HepG2 (cell line): Measurements from ENCODE around the gene RASA3. TPM values are rescaled to one million over a fixed set of nuclear protein-coding genes. Genes with fewer than 3 reads are reported as not detected.

Experiments
- ATAC-seq: fragments of 200-7000 bp; cut with Tn5 transposase; 3 replicates; pipeline ENCODE4 v1.9.1; 2020; ENCODE audit warnings: mild to moderate bottlenecking, moderate library complexity
- BruUV-seq: library from RNA; stranded (reverse); fragments of 400-500 nt; replicated peaks from 2 replicates; lab custom pipeline; 2021; lab: Mats Ljungman, UMichigan
- CTCF ChIA-PET: fragments of 300-600 bp; formaldehyde crosslinking; extraction: SDS; loops from one replicate; lab custom pipeline; 2021; ENCODE audit warnings: low total read pairs, inconsistent platforms, low intra/inter-chr PET ratio; lab: Yijun Ruan, JAX
- POLR2A ChIA-PET: fragments of 350-600 bp; sonication (Branson Sonifier 250); formaldehyde crosslinking; loops from one replicate; lab custom pipeline; 2020; ENCODE audit warnings: antibody characterized with exemption, inconsistent platforms; lab: Yijun Ruan, JAX
- DNase-seq: peaks from one replicate; pipeline ENCODE4 v3.0.0-alpha.2; 2015; ENCODE audit warnings: low spot score
- FAIRE-seq: peaks from 3 replicates; lab custom pipeline; 2011; peaks lifted over from hg19 to GRCh38; lab: Jason Lieb, UNC
- H2AFZ ChIP-seq: one replicate; pipeline ENCODE4 v1.6.1; 2011; ENCODE audit warnings: low read length, inconsistent platforms
- H3K27ac ChIP-seq: fragments of 300-600 bp; 3 replicates; pipeline ENCODE4 v1.8.0; 2011; ENCODE audit warnings: mixed run types, mild to moderate bottlenecking, mixed read lengths, low read length, inconsistent platforms; ENCODE audit not compliant: insufficient read depth; ENCODE audit errors: extremely low read length
- H3K27me3 ChIP-seq, 2 experiments: fragments of 200-600 bp in 1 of 2; 2 replicates in 1 of 2; 3 replicates in 1 of 2; pipeline versions ENCODE4 v1.6.0 to v1.8.0; 2011; ENCODE audit warnings: low read length in 2 of 2, mild to moderate bottlenecking in 2 of 2, moderate library complexity in 2 of 2, inconsistent platforms in 1 of 2; ENCODE audit not compliant: insufficient read depth in 2 of 2, control insufficient read depth in 1 of 2
- H3K36me3 ChIP-seq, 2 experiments: fragments of 200-600 bp in 1 of 2; replicated peaks in 1 of 2; 2 replicates in 1 of 2; 3 replicates in 1 of 2; pipeline versions ENCODE4 v1.5.1 to v1.8.0; 2011; ENCODE audit warnings: low read length in 2 of 2, inconsistent platforms in 1 of 2; ENCODE audit not compliant: insufficient read depth in 2 of 2, control insufficient read depth in 1 of 2
- H3K4me1 ChIP-seq: 2 replicates; pipeline ENCODE4 v1.5.1; 2012; ENCODE audit warnings: low read length, inconsistent platforms; ENCODE audit not compliant: insufficient read depth
- H3K4me2 ChIP-seq: 2 replicates; pipeline ENCODE4 v1.6.0; 2011; ENCODE audit warnings: low read depth, low read length, inconsistent platforms
- H3K4me3 ChIP-seq, 3 experiments: fragments of 200-600 bp in 1 of 3; sonication (generic), shearing (Covaris generic) in 1 of 3; replicated peaks in 1 of 3; 2 replicates each; pipeline ENCODE4 v1.5.1; 2011 to 2016; ENCODE audit warnings: low read length in 3 of 3, inconsistent platforms in 2 of 3, low read depth in 2 of 3, mild to moderate bottlenecking in 2 of 3, control low read depth in 1 of 3, mixed read lengths in 1 of 3; ENCODE audit not compliant: insufficient read depth in 1 of 3
- H3K79me2 ChIP-seq: one replicate; pipeline ENCODE4 v1.6.1; 2011; ENCODE audit warnings: low read length, inconsistent platforms; ENCODE audit not compliant: insufficient read depth
- H3K9ac ChIP-seq: 2 replicates; pipeline ENCODE4 v1.6.0; 2011; ENCODE audit warnings: mild to moderate bottlenecking, low read depth, low read length, inconsistent platforms; ENCODE audit not compliant: insufficient read depth
- H3K9me3 ChIP-seq: 2 replicates; pipeline ENCODE4 v1.5.1; 2012; ENCODE audit warnings: mild to moderate bottlenecking, low read length
- H4K20me1 ChIP-seq: 2 replicates; pipeline ENCODE4 v1.6.0; 2011; ENCODE audit warnings: inconsistent platforms, mild to moderate bottlenecking, low read length, moderate library complexity; ENCODE audit not compliant: insufficient read depth
- ATM ChIP-seq: fragments of 450-650 bp; IDR thresholded peaks from 2 replicates; pipeline ENCODE4 v1.7.1; 2017; ENCODE audit warnings: mild to moderate bottlenecking, borderline replicate concordance
- BATF2 ChIP-seq: sonication (generic); formaldehyde crosslinking; IDR thresholded peaks from 2 replicates; pipeline ENCODE4 v1.8.0; 2022; ENCODE audit warnings: mild to moderate bottlenecking, missing genetic modification reagents, moderate library complexity
- GATA4 ChIP-seq: sonication (generic); IDR thresholded peaks from 2 replicates; pipeline ENCODE4 v1.6.1; 2016; ENCODE audit warnings: antibody characterized with exemption, low read depth, borderline replicate concordance
- KAT8 ChIP-seq: IDR thresholded peaks from 2 replicates; pipeline ENCODE4 v1.6.1; 2016; ENCODE audit warnings: missing genetic modification reagents, missing compliant biosample characterization
- MTF1 ChIP-seq: sonication (generic); formaldehyde crosslinking; IDR thresholded peaks from 2 replicates; pipeline ENCODE4 v1.5.0; 2020; ENCODE audit warnings: missing genetic modification reagents
- MXD1 ChIP-seq: sonication (generic); formaldehyde crosslinking; IDR thresholded peaks from 2 replicates; pipeline ENCODE4 v1.4.0; 2020; ENCODE audit warnings: mild to moderate bottlenecking, missing genetic modification reagents
- NCOR1 ChIP-seq: fragments of 200-600 bp; sonication (generic); IDR thresholded peaks from 2 replicates; pipeline ENCODE4 v1.7.0; 2017; ENCODE audit warnings: antibody characterized with exemption, low read length, borderline replicate concordance
- RAD51 ChIP-seq: fragments of 450-650 bp; IDR thresholded peaks from 2 replicates; pipeline ENCODE4 v1.6.1; 2016; ENCODE audit warnings: borderline replicate concordance
- SNAPC5 ChIP-seq: sonication (generic); formaldehyde crosslinking; IDR thresholded peaks from 2 replicates; pipeline ENCODE4 v1.8.1; 2023; ENCODE audit warnings: mild to moderate bottlenecking, missing genetic modification reagents, borderline replicate concordance
- TBL1XR1 ChIP-seq: fragments of 150-350 bp; IDR thresholded peaks from 2 replicates; pipeline ENCODE4 v1.6.1; 2014; ENCODE audit warnings: borderline replicate concordance, low read length; ENCODE audit not compliant: partially characterized antibody
- TCF12 ChIP-seq, 2 experiments: fragments of 450-650 bp in 1 of 2; sonication (generic) in 1 of 2; formaldehyde crosslinking in 1 of 2; IDR thresholded peaks; 2 replicates each; pipeline versions ENCODE4 v1.6.1 to v1.8.0; 2017 to 2022; ENCODE audit warnings: antibody characterized with exemption in 1 of 2, mild to moderate bottlenecking in 1 of 2, missing genetic modification reagents in 1 of 2, moderate library complexity in 1 of 2
- TRAFD1 ChIP-seq: sonication (generic); formaldehyde crosslinking; IDR thresholded peaks from 2 replicates; pipeline ENCODE4 v1.5.1; 2020; ENCODE audit warnings: missing genetic modification reagents, mild to moderate bottlenecking, borderline replicate concordance
- ZNF460 ChIP-seq: sonication (generic); formaldehyde crosslinking; IDR thresholded peaks from 2 replicates; pipeline ENCODE4 v1.5.1; 2020; ENCODE audit warnings: missing genetic modification reagents, mild to moderate bottlenecking, borderline replicate concordance
- ZNF468 ChIP-seq: sonication (generic); formaldehyde crosslinking; IDR thresholded peaks from 2 replicates; pipeline ENCODE4 v1.8.0; 2022; ENCODE audit warnings: mild to moderate bottlenecking, moderate library complexity, missing genetic modification reagents
- ZNF503 ChIP-seq: sonication (generic); formaldehyde crosslinking; IDR thresholded peaks from 2 replicates; pipeline ENCODE4 v1.4.0; 2020; ENCODE audit warnings: missing genetic modification reagents
- ZNF564 ChIP-seq: sonication (generic); formaldehyde crosslinking; IDR thresholded peaks from 2 replicates; pipeline ENCODE4 v1.8.1; 2023; ENCODE audit warnings: mild to moderate bottlenecking, missing genetic modification reagents
- WGBS: methylation state at CpG from one replicate; pipeline ENCODE4 v1.1.6; 2017; ENCODE audit warnings: low lambda C conversion rate; 5-methylcytosine and 5-hydroxymethylcytosine counted together
- in situ Hi-C: cut with HindIII; loops from 2 replicates; pipeline ENCODE4 v1.10.0; 2017; ENCODE audit warnings: low pct_unique_long_range_greater_than_20kb; ENCODE audit not compliant: extremely low pct_ligation_motif_present
- intact Hi-C: fragments of 100-400 bp; cut with micrococcal nuclease; formaldehyde crosslinking; loops from one replicate; pipeline ENCODE4 v1.10.0; 2022; ENCODE audit not compliant: unreplicated experiment
- polyA plus RNA-seq, 8 experiments: library from polyadenylated mRNA; depleted of rRNA in 3 of 8; stranded (reverse) in 7 of 8; unstranded in 1 of 8; fragments of >200 nt; fragmentation: Illumina TruSeq in 4 of 8; extraction: Trizol in 4 of 8; gene quantifications; 2 replicates each; pipeline versions ENCODE4 v1.2.1 to v1.2.3, GENCODE V29; 2011 to 2016; ENCODE audit warnings: low read depth in 4 of 8, missing spikeins in 1 of 8, mixed read lengths in 1 of 8; ENCODE audit not compliant: insufficient read depth in 1 of 8
- total RNA-seq, 5 experiments: library from RNA; depleted of rRNA; stranded (reverse); fragments of >200 nt; fragmentation: Illumina TruSeq; extraction: Trizol; gene quantifications; 2 replicates each; pipeline ENCODE4 v1.2.3, GENCODE V29; 2016; ENCODE audit warnings: low read depth in 1 of 5

RASA3 gene
- total and polyA plus RNA-seq, 2 of the 13 experiments (the other 11 are each of a cell fraction or from before 2014, with no cell fraction given): 0.05 TPM; not detected in 1

GRCh38 chr13:113933901-113934300 lies 198.5 kb downstream of the RASA3 start:
- Histone ChIP-seq H3K9ac (no peak overlapping the region), H3K36me3 (no peaks in the 10 kb centered on the region), H3K27ac (no peak overlapping the region), H3K79me2 (no peaks in the 10 kb centered on the region), H3K9me3 (no peaks in the 10 kb centered on the region), H3K4me1 (no peaks in the 10 kb centered on the region), H3K4me3 (no peak overlapping the region), H3K27me3 (peaks cover 8 to 71% of the 10 kb centered on the region in 2 experiments)
- CTCF ChIA-PET: no interaction called here
- in situ Hi-C loops (no loop called here), intact Hi-C loops (no loop called here)
- TF ChIP-seq RAD51 (no peak), MTF1 (CRISPR knock-in tag) (no peak), MXD1 (CRISPR knock-in tag) (no peak), TCF12 (IDR thresholded peaks at IDR 0.05) (no peak), TCF12 (CRISPR knock-in tag; IDR thresholded peaks at IDR 0.05) (no peak), BATF2 (CRISPR knock-in tag) (no peak), KAT8 (CRISPR knock-in tag) (no peak), ZNF564 (CRISPR knock-in tag) (no peak), ZNF468 (CRISPR knock-in tag) (no peak), ZNF460 (CRISPR knock-in tag) (no peak), SNAPC5 (CRISPR knock-in tag) (no peak), TBL1XR1 (no peak), GATA4 (no peak), TRAFD1 (CRISPR knock-in tag) (no peak), ATM (no peak), NCOR1 (no peak), ZNF503 (CRISPR knock-in tag) (no peak)
- TF ChIP-seq, all 625 proteins: peak for 0
- no TSS peak for BruUV-seq
- no peak overlapping the region for H3K4me2 ChIP-seq
- POLR2A ChIA-PET: no interaction called here
- no peaks in the 10 kb centered on the region for H4K20me1 ChIP-seq
- 54% methylated on average over 20 of the region's 22 CpGs for WGBS
- ATAC-seq (no peak), DNase-seq (no peak), FAIRE-seq (no peak)
- H2AFZ ChIP-seq: no peak overlapping the region
